ENCODE results near the gene CHD8. TPM values are rescaled to one million over a fixed set of nuclear protein-coding genes. Genes with fewer than 3 reads are reported as not detected.

The CHD8 gene
- total and polyA plus RNA-seq, 10 of the 15 experiments (the other 5 are each of a cell fraction or from before 2014, with no cell fraction given) = 20.2 to 79.5 (median 35.5) TPM

GRCh38 chr14:21467616-21468015 is 11.7 kb upstream of the CHD8 start:
- WGBS (ENCODE audit: insufficient coverage, insufficient replicate concordance, low lambda C conversion rate, missing lambda C conversion rate) = 95% methylated on average over 1 of the region's 1 CpG
- Histone ChIP-seq H3K9me3 (replicated peaks; ENCODE audit: control insufficient read depth, insufficient read depth, low read length) (no peaks in the 10 kb centered on the region), H2AFZ (ENCODE audit: control insufficient read depth, low read depth, low read length) (no peak overlapping the region), H4K20me1 (ENCODE audit: control insufficient read depth, insufficient read depth) (no peaks in the 10 kb centered on the region), H3K79me2 (ENCODE audit: control insufficient read depth, insufficient read depth, low read length) (no peaks in the 10 kb centered on the region), H3K27ac (ENCODE audit: control insufficient read depth, insufficient read depth) (no peak overlapping the region), H3K4me3 (no peak overlapping the region), H3K4me1 (ENCODE audit: control insufficient read depth, insufficient read depth, low read length) (no peaks in the 10 kb centered on the region), H3K36me3 (ENCODE audit: control insufficient read depth in 2 of 2, insufficient read depth in 2 of 2, low read length in 1 of 2) (peaks cover 0 to 6% of the 10 kb centered on the region in 2 experiments; a peak in 2 of 4 replicates), H3K27me3 (replicated peaks in 1 of 2; ENCODE audit: control insufficient read depth in 2 of 2, insufficient read depth in 2 of 2, low read length in 1 of 2) (no peaks in the 10 kb centered on the region), H3K9ac (ENCODE audit: control insufficient read depth, insufficient read depth, low read length) (no peak overlapping the region), H3K4me2 (ENCODE audit: control insufficient read depth, insufficient read depth) (no peak overlapping the region)
- POLR2A ChIA-PET = interaction anchor here (0.5 kb wide), 1 partner anchor 20 kb away, joined by 3 read pairs; no protein-coding TSS in a partner anchor
- no TSS peak for BruUV-seq (replicated peaks)
- DNase-seq (ENCODE audit: low read depth, low spot score) (no peak), FAIRE-seq (no peak), ATAC-seq (no peak)
- intact Hi-C loops (cut with micrococcal nuclease; ENCODE audit: unreplicated experiment) = no loop called here
- CTCF ChIA-PET = no interaction called here
- RAD21 ChIA-PET (ENCODE audit: unreplicated experiment) = no interaction called here
- SMC1A ChIA-PET (ENCODE audit: uncharacterized antibody, unreplicated experiment) = no interaction called here
- in situ Hi-C loops (cut with MboI) = no loop called here
- TF ChIP-seq, protein P1, sequence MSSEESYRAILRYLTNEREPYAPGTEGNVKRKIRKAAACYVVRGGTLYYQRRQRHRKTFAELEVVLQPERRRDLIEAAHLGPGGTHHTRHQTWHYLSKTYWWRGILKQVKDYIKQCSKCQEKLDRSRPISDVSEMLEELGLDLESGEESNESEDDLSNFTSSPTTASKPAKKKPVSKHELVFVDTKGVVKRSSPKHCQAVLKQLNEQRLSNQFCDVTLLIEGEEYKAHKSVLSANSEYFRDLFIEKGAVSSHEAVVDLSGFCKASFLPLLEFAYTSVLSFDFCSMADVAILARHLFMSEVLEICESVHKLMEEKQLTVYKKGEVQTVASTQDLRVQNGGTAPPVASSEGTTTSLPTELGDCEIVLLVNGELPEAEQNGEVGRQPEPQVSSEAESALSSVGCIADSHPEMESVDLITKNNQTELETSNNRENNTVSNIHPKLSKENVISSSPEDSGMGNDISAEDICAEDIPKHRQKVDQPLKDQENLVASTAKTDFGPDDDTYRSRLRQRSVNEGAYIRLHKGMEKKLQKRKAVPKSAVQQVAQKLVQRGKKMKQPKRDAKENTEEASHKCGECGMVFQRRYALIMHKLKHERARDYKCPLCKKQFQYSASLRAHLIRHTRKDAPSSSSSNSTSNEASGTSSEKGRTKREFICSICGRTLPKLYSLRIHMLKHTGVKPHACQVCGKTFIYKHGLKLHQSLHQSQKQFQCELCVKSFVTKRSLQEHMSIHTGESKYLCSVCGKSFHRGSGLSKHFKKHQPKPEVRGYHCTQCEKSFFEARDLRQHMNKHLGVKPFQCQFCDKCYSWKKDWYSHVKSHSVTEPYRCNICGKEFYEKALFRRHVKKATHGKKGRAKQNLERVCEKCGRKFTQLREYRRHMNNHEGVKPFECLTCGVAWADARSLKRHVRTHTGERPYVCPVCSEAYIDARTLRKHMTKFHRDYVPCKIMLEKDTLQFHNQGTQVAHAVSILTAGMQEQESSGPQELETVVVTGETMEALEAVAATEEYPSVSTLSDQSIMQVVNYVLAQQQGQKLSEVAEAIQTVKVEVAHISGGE (CRISPR knock-in tag; IDR thresholded peaks at IDR 0.05) = no peak
- TF ChIP-seq POU2F2 (IDR thresholded peaks at IDR 0.05; ENCODE audit: borderline replicate concordance, low read depth, low read length) = no peak
- TF ChIP-seq SMAD1 (IDR thresholded peaks at IDR 0.05; ENCODE audit: low read depth, partially characterized antibody) = no peak
- no peak for TF ChIP-seq REST (IDR thresholded peaks at IDR 0.05; ENCODE audit: low read depth, low read length)
- no peak for TF ChIP-seq RELA (IDR thresholded peaks at IDR 0.05; ENCODE audit: borderline replicate concordance, partially characterized antibody)
- TF ChIP-seq WRNIP1 (IDR thresholded peaks at IDR 0.05; ENCODE audit: borderline replicate concordance, low read depth, low read length) = no peak
- TF ChIP-seq TARDBP (IDR thresholded peaks at IDR 0.05; ENCODE audit: borderline replicate concordance) = no peak
- no peak for TF ChIP-seq RFX5 (IDR thresholded peaks at IDR 0.05; ENCODE audit: low read depth, low read length)

Data from GM12878 (cell line).